K562 (cell line): Measurements from ENCODE around the gene PCCA.

ENCODE experiments used
- CTCF ChIP-seq, 3 experiments: IDR thresholded peaks in 2 of 3; conservative IDR thresholded peaks in 1 of 3; 2 replicates each; pipeline ENCODE4 v1.5.1; 2011 to 2012; ENCODE audit warnings: low read length in 3 of 3, mild to moderate bottlenecking in 3 of 3, control low read depth in 2 of 3, improper control_type of control experiment in 1 of 3, inconsistent platforms in 1 of 3, low read depth in 1 of 3, mixed read lengths in 1 of 3, moderate library complexity in 1 of 3; ENCODE audit not compliant: insufficient read depth in 2 of 3
- DPF2 ChIP-seq: fragments of 450-650 bp; IDR thresholded peaks from 2 replicates; pipeline ENCODE4 v1.6.1; 2016
- EZH2 ChIP-seq: IDR thresholded peaks from 2 replicates; pipeline ENCODE4 v1.6.1; 2012; ENCODE audit warnings: low read depth, mild to moderate bottlenecking, inconsistent platforms, low read length, borderline replicate concordance
- HNRNPK ChIP-seq: fragments of 200-400 bp; formaldehyde crosslinking; IDR thresholded peaks from one replicate; pipeline ENCODE4 v1.6.1; 2018; ENCODE audit warnings: mild to moderate bottlenecking, low read depth, low read length; ENCODE audit not compliant: poor library complexity, severe bottlenecking
- JUNB ChIP-seq: fragments of 450-650 bp; formaldehyde crosslinking; conservative IDR thresholded peaks from 2 replicates; pipeline ENCODE4 v1.4.0; 2020; ENCODE audit warnings: mild to moderate bottlenecking
- POLR2AphosphoS5 ChIP-seq: IDR thresholded peaks from 2 replicates; pipeline ENCODE4 v1.6.1; 2011; ENCODE audit warnings: mild to moderate bottlenecking, low read depth, low read length, moderate library complexity; ENCODE audit not compliant: control insufficient read depth, insufficient read depth
- RAD21 ChIP-seq, 2 experiments: fragments of 250-450 bp in 1 of 2; fragments of 450-650 bp in 1 of 2; sonication (Bioruptor Pico) in 1 of 2; formaldehyde crosslinking in 1 of 2; IDR thresholded peaks in 1 of 2; conservative IDR thresholded peaks in 1 of 2; 2 replicates each; pipeline versions ENCODE4 v1.4.0 to v1.8.0; 2020 to 2022; ENCODE audit warnings: mild to moderate bottlenecking in 2 of 2, moderate library complexity in 1 of 2
- TF ChIP-seq, protein P1 (sequence below): fragments of 150-350 bp; IDR thresholded peaks from 2 replicates; pipeline ENCODE4 v1.6.1; 2014; ENCODE audit warnings: low read depth, mild to moderate bottlenecking, low read length, borderline replicate concordance
- TF ChIP-seq, protein P2 (sequence below): fragments of 250-450 bp; sonication (Bioruptor Pico); IDR thresholded peaks from 2 replicates; pipeline ENCODE4 v1.4.0; 2020

GRCh38 chr13:100357764-100358163 lies 268.9 kb downstream of the PCCA start:
- TF ChIP-seq EZH2 (no peak), CTCF (IDR thresholded peaks at IDR 0.05 in 2 of 3, conservative IDR thresholded peaks at IDR 0.05 in 1 of 3; ENCODE audit: insufficient read depth in 2 of 3, low read depth in 1 of 3, low read length in 3 of 3) (no peak), DPF2 (no peak), POLR2AphosphoS5 (no peak), JUNB (CRISPR knock-in tag) (no peak), RAD21 (CRISPR knock-in tag; conservative IDR thresholded peaks at IDR 0.05 in 1 of 2, IDR thresholded peaks at IDR 0.05 in 1 of 2) (no peak), HNRNPK (no peak)
- TF ChIP-seq, protein P1, sequence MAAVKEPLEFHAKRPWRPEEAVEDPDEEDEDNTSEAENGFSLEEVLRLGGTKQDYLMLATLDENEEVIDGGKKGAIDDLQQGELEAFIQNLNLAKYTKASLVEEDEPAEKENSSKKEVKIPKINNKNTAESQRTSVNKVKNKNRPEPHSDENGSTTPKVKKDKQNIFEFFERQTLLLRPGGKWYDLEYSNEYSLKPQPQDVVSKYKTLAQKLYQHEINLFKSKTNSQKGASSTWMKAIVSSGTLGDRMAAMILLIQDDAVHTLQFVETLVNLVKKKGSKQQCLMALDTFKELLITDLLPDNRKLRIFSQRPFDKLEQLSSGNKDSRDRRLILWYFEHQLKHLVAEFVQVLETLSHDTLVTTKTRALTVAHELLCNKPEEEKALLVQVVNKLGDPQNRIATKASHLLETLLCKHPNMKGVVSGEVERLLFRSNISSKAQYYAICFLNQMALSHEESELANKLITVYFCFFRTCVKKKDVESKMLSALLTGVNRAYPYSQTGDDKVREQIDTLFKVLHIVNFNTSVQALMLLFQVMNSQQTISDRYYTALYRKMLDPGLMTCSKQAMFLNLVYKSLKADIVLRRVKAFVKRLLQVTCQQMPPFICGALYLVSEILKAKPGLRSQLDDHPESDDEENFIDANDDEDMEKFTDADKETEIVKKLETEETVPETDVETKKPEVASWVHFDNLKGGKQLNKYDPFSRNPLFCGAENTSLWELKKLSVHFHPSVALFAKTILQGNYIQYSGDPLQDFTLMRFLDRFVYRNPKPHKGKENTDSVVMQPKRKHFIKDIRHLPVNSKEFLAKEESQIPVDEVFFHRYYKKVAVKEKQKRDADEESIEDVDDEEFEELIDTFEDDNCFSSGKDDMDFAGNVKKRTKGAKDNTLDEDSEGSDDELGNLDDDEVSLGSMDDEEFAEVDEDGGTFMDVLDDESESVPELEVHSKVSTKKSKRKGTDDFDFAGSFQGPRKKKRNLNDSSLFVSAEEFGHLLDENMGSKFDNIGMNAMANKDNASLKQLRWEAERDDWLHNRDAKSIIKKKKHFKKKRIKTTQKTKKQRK, result no peak
- TF ChIP-seq, protein P2, sequence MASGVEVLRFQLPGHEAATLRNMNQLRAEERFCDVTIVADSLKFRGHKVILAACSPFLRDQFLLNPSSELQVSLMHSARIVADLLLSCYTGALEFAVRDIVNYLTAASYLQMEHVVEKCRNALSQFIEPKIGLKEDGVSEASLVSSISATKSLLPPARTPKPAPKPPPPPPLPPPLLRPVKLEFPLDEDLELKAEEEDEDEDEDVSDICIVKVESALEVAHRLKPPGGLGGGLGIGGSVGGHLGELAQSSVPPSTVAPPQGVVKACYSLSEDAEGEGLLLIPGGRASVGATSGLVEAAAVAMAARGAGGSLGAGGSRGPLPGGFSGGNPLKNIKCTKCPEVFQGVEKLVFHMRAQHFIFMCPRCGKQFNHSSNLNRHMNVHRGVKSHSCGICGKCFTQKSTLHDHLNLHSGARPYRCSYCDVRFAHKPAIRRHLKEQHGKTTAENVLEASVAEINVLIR (CRISPR knock-in tag), result no peak
